B cell (primary cell): ENCODE data around the gene RUVBL1. TPM values are rescaled to one million over a fixed set of nuclear protein-coding genes. Genes with fewer than 3 reads are reported as not detected.

Experiments
- ATAC-seq: fragments of 200-7000 bp; cut with Tn5 transposase; one replicate; pipeline ENCODE4 v1.10.0; 2021; ENCODE audit warnings: low read depth, mild to moderate bottlenecking, moderate number of reproducible peaks, moderate library complexity
- CTCF ChIA-PET: fragments of 350-600 bp; sonication (Branson Sonifier 250); formaldehyde crosslinking; loops from one replicate; lab custom pipeline; 2021; ENCODE audit warnings: antibody characterized with exemption, inconsistent platforms; lab: Charles Lee
- POLR2A ChIA-PET: fragments of 350-600 bp; sonication (Branson Sonifier 250); formaldehyde crosslinking; loops from one replicate; lab custom pipeline; 2021; ENCODE audit warnings: antibody characterized with exemption; lab: Charles Lee
- DNase-seq: peaks from one replicate; pipeline ENCODE4 v3.0.0; 2013
- H2AFZ ChIP-seq: 2 replicates; pipeline ENCODE4 v1.6.1; 2012; ENCODE audit warnings: mild to moderate bottlenecking, low read depth, low read length; ENCODE audit not compliant: insufficient read depth, poor library complexity, severe bottlenecking
- H3K27ac ChIP-seq, 2 donors: 1 replicate in 1 of 2; 2 replicates in 1 of 2; pipeline ENCODE4 v1.5.1; 2012 to 2013; ENCODE audit warnings: low read length in 2 of 2, mild to moderate bottlenecking in 2 of 2, moderate library complexity in 1 of 2
- H3K27me3 ChIP-seq, 4 experiments: fragments of 200-600 bp in 1 of 4; sonication (generic) in 1 of 4; replicated peaks in 1 of 4; 1 replicate in 2 of 4; 2 replicates in 2 of 4; pipeline versions ENCODE4 v1.6.1 to v1.7.0; 2013 to 2016; ENCODE audit warnings: low read length in 3 of 4, mild to moderate bottlenecking in 2 of 4, mixed read lengths in 1 of 4, moderate library complexity in 1 of 4; ENCODE audit not compliant: insufficient read depth in 4 of 4, control insufficient read depth in 3 of 4; ENCODE audit errors: control extremely low read depth in 1 of 4
- H3K36me3 ChIP-seq, 2 experiments: replicated peaks in 1 of 2; 1 replicate in 1 of 2; 2 replicates in 1 of 2; pipeline versions ENCODE4 v1.6.1 to v1.7.1; 2013; ENCODE audit warnings: low read length in 1 of 2; ENCODE audit not compliant: insufficient read depth in 2 of 2, control insufficient read depth in 1 of 2; ENCODE audit errors: control extremely low read depth in 1 of 2, extremely low read depth in 1 of 2
- H3K4me1 ChIP-seq, 2 donors: fragments of 200-600 bp in 1 of 2; sonication (generic) in 1 of 2; 1 replicate in 1 of 2; 2 replicates in 1 of 2; pipeline versions ENCODE4 v1.5.1 to v1.6.1; 2013 to 2017; ENCODE audit warnings: low read length in 2 of 2; ENCODE audit not compliant: control insufficient read depth in 2 of 2, insufficient read depth in 2 of 2
- H3K4me2 ChIP-seq: replicated peaks from 2 replicates; pipeline ENCODE3; 2012; ENCODE audit warnings: mild to moderate bottlenecking, low read depth, low read length; ENCODE audit not compliant: poor library complexity, severe bottlenecking
- H3K4me3 ChIP-seq, 5 experiments: fragments of 200-600 bp in 1 of 5; sonication (generic) in 1 of 5; 1 replicate in 3 of 5; 2 replicates in 2 of 5; pipeline versions ENCODE4 v1.5.1 to v1.7.0; 2011 to 2016; ENCODE audit warnings: low read length in 4 of 5, mild to moderate bottlenecking in 4 of 5, low read depth in 2 of 5, control low read depth in 1 of 5, moderate library complexity in 1 of 5; ENCODE audit not compliant: insufficient read depth in 1 of 5; ENCODE audit errors: control extremely low read depth in 1 of 5, extremely low read depth in 1 of 5
- H3K79me2 ChIP-seq: fragments of 200-600 bp; sonication (generic); one replicate; pipeline ENCODE4 v1.6.0; 2016; ENCODE audit warnings: low read length; ENCODE audit not compliant: control insufficient read depth, insufficient read depth
- H3K9ac ChIP-seq: fragments of 200-600 bp; sonication (generic); 2 replicates; pipeline ENCODE4 v1.6.1; 2017; ENCODE audit warnings: mild to moderate bottlenecking, low read length, moderate library complexity
- H3K9me3 ChIP-seq, 3 donors: one replicate each; pipeline versions ENCODE4 v1.6.1 to v1.7.1; 2013; ENCODE audit warnings: low read length in 2 of 3; ENCODE audit not compliant: control insufficient read depth in 2 of 3, insufficient read depth in 1 of 3; ENCODE audit errors: control extremely low read depth in 1 of 3
- H4K20me1 ChIP-seq: 2 replicates; pipeline ENCODE4 v1.6.0; 2012; ENCODE audit warnings: mild to moderate bottlenecking, low read length; ENCODE audit not compliant: insufficient read depth, control insufficient read depth, poor library complexity, severe bottlenecking
- H3K27ac Mint-ChIP-seq: one replicate; pipeline ENCODE4 v1.8.0; 2021; ENCODE audit warnings: mixed read lengths
- H3K27me3 Mint-ChIP-seq: one replicate; pipeline ENCODE4 v1.8.0; 2021; ENCODE audit warnings: mixed read lengths
- H3K4me1 Mint-ChIP-seq: one replicate; pipeline ENCODE4 v1.8.0; 2021; ENCODE audit warnings: mixed read lengths
- H3K4me3 Mint-ChIP-seq: one replicate; pipeline ENCODE4 v1.8.0; 2021; ENCODE audit warnings: mixed read lengths
- H3K9me3 Mint-ChIP-seq: one replicate; pipeline ENCODE4 v1.8.0; 2022; ENCODE audit warnings: mixed read lengths; ENCODE audit not compliant: insufficient read depth
- CTCF ChIP-seq: fragments of 200-600 bp; IDR thresholded peaks from one replicate; pipeline ENCODE4 v1.8.0; 2022; ENCODE audit warnings: antibody characterized with exemption, mild to moderate bottlenecking
- EZH2 ChIP-seq: IDR thresholded peaks from 2 replicates; pipeline ENCODE4 v1.6.1; 2012; ENCODE audit warnings: borderline replicate concordance, low read depth, mild to moderate bottlenecking, moderate library complexity, low read length; ENCODE audit not compliant: insufficient read depth, poor library complexity, severe bottlenecking
- WGBS: methylation state at CpG from one replicate; pipeline ENCODE4 v1.1.5; 2013; ENCODE audit warnings: missing lambda C conversion rate; ENCODE audit not compliant: insufficient coverage; 5-methylcytosine and 5-hydroxymethylcytosine counted together
- intact Hi-C: fragments of 100-400 bp; cut with micrococcal nuclease; formaldehyde crosslinking; loops from one replicate; pipeline ENCODE4 v1.10.0; 2022
- polyA plus RNA-seq: library from polyadenylated mRNA; depleted of rRNA; stranded (reverse); fragments of >200 nt; gene quantifications from 2 replicates; pipeline ENCODE4 v1.2.3, GENCODE V29; 2012
- total RNA-seq, 2 donors: library from RNA; stranded (reverse); fragments of 120-200 nt in 1 of 2; gene quantifications; 1 replicate in 1 of 2; 2 replicates in 1 of 2; pipeline versions ENCODE4 v1.2.3 to v1.2.4, GENCODE V29; 2013 to 2022

The RUVBL1 gene
- total and polyA plus RNA-seq, 2 donors (not counting 1 experiment from before 2014, with no cell fraction given) = 20.4 to 20.5 TPM

- H3K36me3 ChIP-seq = no peaks in the 10 kb centered on the region
- ChIA-PET POLR2A (no interaction called here), CTCF (interaction anchor here (0.8 to 3.5 kb wide), 15 partner anchors 10 to 558 kb away, joined by 3 to 78 read pairs (median 6); partner anchors contain the start of gene RUVBL1)
- peak; percentile 49 for DNase-seq
- peak; percentile 49 for ATAC-seq
- H3K9ac ChIP-seq = no peak overlapping the region
- no peak overlapping the region for H3K4me3 Mint-ChIP-seq
- H3K27ac ChIP-seq = no peak overlapping the region
- WGBS = 100% methylated on average over 2 of the region's 3 CpGs
- peaks cover 0 to 10% (median 0%) of the 10 kb centered on the region in 3 donors for H3K9me3 ChIP-seq
- no peak overlapping the region for H2AFZ ChIP-seq
- no peak overlapping the region for H3K4me2 ChIP-seq
- no peaks in the 10 kb centered on the region for H3K9me3 Mint-ChIP-seq
- H3K4me1 ChIP-seq = no peaks in the 10 kb centered on the region
- intact Hi-C loops = loop anchor here (1.0 to 2.0 kb wide), 2 partner anchors 57 to 481 kb away; no protein-coding TSS in a partner anchor
- no peak for TF ChIP-seq EZH2
- TF ChIP-seq CTCF = peak; percentile 55
- peaks cover 17% of the 10 kb centered on the region for H3K27me3 Mint-ChIP-seq
- H3K27ac Mint-ChIP-seq = no peak overlapping the region
- H3K27me3 ChIP-seq = peaks cover 0 to 3% (median 0%) of the 10 kb centered on the region in 4 experiments
- no peaks in the 10 kb centered on the region for H3K79me2 ChIP-seq
- H3K4me1 Mint-ChIP-seq = no peaks in the 10 kb centered on the region
- H4K20me1 ChIP-seq = no peaks in the 10 kb centered on the region
- H3K4me3 ChIP-seq = no peak overlapping the region
Measured at GRCh38 chr3:128133273-128133883, 9.8 kb upstream of the RUVBL1 start.
